Right lung (tissue), 5 donors: ENCODE results near the gene CAMK2B. TPM values are rescaled to one million over a fixed set of nuclear protein-coding genes. Genes with fewer than 3 reads are reported as not detected.

Experiments
- DNase-seq, 2 donors: peaks; one replicate each; pipeline ENCODE4 v3.0.0-alpha.2; 2013
- polyA plus RNA-seq, 5 donors: library from polyadenylated mRNA; unstranded; fragments of 120-200 nt; gene quantifications; one replicate each; pipeline versions ENCODE4 v1.2.1 to v1.2.3, GENCODE V29; 2013; ENCODE audit warnings: inconsistent platforms in 1 of 5, low replicate concordance in 1 of 5; ENCODE audit not compliant: insufficient read length in 5 of 5, insufficient read depth in 1 of 5

Gene CAMK2B
- polyA plus RNA-seq, 5 donors: 0.73 to 0.96 (median 0.85) TPM

GRCh38 chr7:44232396-44232795, 93.0 kb downstream of the CAMK2B start:
- no peak for DNase-seq

- no peak for DNase-seq
Observed at GRCh38 chr7:44231088-44231487, 94.3 kb downstream of the CAMK2B start.

DNA sequence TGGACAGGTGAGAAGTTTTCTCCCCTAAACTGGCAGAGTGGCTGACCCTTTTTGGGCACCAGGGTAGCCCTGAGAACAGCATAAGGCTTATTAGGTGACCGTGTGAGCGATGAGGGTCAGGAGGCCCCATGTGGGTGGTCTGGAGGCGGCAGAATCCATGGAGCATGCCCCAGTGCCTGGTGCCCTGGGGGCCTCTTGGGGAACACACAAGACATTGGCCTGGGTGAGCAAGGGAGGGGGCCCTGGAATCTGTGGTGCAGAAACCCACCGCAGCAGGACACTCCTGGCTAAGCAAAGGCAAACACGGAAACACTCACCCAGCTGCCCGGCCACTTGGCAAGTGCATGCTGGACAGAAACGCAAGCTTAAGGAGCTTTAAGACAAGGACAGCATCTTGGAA, 95.1 kb downstream of the CAMK2B start:
- DNase-seq: no peak

DNA sequence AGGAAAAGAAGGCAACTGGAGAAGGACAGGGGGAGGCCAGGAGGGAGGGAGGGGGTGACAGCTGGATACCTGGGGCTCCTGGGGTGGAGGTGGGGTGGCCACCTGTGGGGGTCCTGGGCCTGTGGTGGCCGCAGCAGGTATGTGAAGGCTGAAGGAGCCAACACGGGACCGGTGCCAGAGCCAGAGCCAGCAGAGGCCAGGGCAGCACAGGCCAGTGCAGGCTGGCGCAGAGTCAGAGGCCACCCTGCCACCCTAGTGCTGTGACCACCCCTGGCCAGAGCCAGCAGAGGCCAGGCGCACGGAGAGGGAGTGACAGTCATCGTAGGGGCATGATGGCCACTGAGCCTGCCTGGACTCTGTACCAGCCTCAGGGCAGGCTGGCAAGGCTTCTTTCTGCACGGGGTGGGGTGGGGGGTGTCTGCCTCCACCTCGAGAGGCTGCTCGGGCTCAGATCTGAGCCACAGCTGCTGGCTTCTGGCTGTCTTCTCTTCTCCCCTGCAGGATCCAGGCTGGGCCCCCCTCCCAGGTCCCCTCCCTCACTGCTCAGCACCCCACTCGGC, 95.8 kb downstream of the CAMK2B start:
- DNase-seq: no peak

GRCh38 chr7:44228571-44229350, 96.6 kb downstream of the CAMK2B start:
- no peak for DNase-seq

GRCh38 chr7:44227911-44228310, 97.5 kb downstream of the CAMK2B start:
- no peak for DNase-seq

GRCh38 chr7:44226396-44226753, 99.0 kb downstream of the CAMK2B start:
- DNase-seq: no peak

DNA sequence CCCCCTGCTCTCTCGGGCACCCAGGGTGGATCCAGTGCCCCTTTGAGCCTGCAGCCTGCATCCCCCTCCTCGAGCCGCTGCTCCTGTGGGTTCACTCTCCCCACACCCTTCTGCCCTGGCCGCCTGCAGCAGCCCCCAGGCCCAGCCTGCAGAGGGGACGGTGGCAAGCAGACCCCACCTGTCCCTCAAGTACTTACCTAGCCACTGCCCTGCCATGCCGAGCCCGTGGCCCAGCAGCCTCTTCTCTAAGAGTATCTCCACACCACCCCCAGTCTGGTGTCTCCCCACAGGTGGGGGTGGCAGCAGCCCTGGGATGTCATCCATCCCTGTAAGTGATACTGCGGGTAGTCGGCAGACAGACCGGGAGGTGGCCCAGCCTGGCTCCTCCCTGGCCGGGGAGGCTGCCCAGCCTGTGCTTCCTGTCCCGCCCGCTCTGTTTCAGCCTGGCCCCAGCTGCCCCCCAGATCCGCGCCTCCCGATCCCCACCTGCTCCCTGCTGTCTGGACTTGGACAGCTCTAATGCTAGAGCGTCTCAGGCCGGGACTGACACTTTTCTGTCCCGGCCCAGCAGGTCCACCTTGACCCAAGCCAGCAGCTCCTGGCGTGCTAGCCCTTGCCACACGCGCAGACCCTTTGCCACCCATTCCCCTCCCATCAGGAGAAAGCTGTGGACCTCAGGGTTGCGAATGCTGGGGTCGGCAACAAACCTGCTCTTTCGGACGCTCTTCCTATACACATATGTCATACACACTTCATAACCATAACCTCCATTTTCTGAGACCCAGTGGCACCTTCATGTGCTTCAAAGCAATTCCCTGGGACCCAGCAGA, 99.6 kb downstream of the CAMK2B start:
- DNase-seq: no peak

- no peak for DNase-seq
Observed at GRCh38 chr7:44224974-44225565, 100.3 kb downstream of the CAMK2B start.

GRCh38 chr7:44224080-44224973, 101.1 kb downstream of the CAMK2B start:
- no peak for DNase-seq

GRCh38 chr7:44223362-44224079, 101.9 kb downstream of the CAMK2B start:
- no peak for DNase-seq

DNA sequence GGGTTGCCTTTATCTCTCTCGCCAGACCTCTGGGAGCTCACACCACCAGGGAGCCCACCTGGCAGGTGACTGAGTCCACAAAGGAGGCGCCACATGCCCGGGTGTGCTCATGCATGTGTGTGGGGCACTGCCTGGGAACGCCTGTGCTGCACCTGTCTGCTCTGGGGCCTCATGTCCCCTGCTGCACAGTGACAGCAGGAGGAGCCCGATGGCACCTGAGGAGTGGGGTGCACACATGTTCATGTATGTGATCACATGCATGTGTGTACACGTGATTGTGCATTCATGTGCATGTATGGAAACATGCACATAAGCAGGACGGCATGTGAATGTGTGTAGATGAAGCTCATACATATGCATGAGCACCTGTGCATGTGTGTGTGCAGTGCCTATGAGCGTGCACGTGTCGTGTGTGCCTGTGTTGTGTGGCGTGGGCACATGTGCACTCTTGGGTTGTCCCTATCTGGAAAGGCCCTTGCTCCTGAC, 102.6 kb downstream of the CAMK2B start:
- DNase-seq: no peak

DNA sequence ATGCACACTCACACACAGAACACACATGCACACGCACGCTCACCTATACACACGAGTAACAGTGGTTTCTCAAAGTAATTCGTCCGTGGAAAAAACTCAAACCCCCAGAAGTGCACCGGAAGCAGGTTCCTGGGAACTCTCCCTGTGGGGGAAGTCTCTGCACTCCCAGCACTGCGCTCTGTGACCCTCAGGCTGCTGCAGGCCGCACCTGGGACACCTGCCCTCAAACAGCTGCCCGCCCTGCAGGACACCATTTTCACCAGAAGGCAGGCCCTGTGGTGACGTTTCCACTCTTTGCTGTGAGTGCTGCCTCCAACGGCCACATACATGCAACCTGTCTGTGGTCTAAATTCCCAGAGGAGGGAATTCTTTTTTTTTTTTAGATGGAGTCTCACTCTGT, 103.3 kb downstream of the CAMK2B start:
- no peak for DNase-seq

GRCh38 chr7:44221231-44221791, 104.1 kb downstream of the CAMK2B start:
- DNase-seq: no peak

DNA sequence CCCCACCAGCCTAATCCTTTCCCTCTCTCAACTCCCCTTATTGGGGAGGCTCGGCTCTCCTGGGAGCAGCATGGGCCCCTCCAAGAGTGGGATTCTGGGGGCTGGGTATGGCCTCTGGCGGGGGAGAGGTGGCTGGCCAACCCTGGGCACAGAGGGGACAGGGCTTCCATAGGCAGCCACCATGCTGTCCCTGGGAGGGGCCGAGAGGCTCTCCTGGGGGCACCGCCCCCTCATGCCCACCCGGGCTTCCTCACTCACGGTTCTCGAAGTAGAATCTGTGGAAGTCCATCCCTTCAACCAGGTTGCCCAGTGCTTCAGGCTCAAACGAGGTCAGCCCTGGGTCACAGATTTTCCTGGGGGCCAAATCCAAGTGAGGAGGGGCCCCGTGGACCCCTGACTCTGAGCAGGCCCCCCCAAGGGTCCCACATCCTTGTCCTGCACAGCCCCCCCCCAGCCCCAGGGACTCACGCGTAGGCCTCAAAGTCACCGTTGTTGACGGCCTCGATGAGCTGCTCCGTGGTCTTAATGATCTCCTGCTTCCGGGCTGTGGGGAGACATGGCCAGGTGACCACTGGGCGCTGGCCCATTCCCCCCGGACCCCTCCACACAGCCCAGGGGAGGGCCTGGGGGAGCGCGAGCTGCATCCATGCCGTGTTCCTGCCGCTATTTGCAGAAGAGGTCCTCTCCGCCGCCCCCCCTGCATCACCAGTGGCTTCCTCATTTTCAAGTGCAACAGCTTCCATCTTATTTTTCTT, 104.9 kb downstream of the CAMK2B start:
- no peak for DNase-seq

DNA sequence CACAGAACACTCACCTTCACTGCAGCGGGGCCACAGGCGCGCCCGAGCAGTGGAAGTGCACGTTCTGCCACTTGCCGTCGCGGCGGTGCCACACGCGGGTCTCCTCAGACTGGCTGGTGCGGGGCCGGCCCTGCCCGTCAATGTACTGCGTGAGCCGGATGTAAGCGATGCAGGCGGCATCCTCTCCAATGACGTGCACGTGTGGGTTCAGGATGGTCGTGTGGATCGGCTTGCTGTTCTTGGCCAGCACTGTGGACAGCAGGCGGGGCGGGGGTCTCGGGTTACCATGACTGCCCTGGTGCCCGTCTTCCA, 105.4 kb downstream of the CAMK2B start:
- no peak for DNase-seq

DNA sequence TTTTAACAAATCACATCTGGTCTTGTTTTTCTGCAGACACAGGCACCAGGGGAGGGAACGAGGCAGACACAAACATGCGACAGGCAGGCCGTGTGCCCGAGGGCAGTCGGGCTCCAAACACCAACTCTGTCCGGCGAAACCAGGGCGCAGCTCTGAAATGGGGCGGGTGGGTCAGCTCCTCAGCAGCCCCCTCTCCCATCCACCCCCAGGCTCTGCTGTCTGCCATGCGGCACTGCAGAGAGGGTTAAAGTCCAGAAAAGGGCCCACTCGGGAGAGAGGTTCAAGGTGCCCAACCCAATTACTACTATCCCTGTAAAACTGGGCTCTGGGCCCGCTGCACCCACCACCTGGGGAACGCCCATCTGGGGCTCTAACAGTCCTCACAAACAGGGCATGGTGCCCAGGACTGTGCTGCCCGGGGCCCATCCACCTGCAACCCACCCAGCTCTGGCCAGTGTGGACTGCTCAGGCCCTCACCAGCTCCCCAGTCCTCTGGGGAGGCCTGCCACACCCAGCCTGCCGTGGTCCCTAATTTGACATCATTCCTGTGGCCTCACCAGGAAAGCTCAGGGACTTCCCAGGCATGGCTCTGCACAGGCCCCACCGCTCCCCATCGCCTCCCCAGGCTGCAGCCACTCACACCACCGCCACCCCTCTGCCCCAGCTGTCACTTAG, 105.9 kb downstream of the CAMK2B start:
- DNase-seq: no peak

DNA sequence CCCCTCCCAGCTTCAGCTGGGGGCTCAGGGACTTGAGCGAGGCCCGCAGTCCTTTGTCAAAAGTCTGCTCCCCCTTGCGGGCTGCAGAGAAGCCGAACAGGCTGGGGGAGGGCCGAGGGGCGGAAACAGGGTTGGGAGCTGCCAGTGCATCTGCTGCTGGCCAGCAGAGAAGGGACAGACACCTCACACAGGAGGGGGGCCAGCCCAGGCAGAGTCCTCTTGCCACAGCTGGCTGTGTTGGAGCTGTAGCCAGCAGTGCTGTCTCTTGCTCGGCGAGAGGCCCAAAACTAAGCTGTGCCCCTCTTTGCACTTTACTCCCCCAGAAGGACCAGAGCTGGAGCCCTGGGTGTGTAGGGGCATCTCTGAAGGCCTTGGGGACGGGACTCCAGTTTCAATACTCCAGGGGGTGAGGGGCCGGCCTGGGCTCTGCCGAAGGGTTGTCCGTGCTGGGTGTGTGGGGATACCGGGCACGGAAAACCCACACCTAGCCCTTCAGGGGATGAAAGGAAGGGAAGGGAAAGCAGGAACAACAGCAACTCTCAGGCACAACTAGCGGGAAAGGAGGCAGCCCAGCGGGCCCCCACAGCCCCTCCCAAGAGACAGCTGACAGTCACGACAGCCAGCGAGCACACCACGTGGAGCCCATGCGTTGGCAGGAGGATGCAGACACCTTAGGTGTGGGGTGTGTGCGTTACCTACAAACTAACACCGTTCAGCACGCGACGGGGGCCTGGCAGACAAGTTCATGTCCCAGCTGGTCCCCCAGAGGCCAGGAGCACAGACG, 106.8 kb downstream of the CAMK2B start:
- DNase-seq: no peak
